GM12891 (cell line): Measurements from ENCODE around the gene STX10.

Source experiments
- POLR2A ChIP-seq: IDR thresholded peaks from 2 replicates; pipeline ENCODE4 v1.6.1; 2011; ENCODE audit warnings: low read depth, low read length, control low read depth
- POLR2AphosphoS5 ChIP-seq: IDR thresholded peaks from 2 replicates; pipeline ENCODE4 v1.6.1; 2011; ENCODE audit warnings: low read depth, low read length, control low read depth
- TAF1 ChIP-seq: IDR thresholded peaks from 2 replicates; pipeline ENCODE4 v1.6.1; 2011; ENCODE audit warnings: low read depth, low read length, control low read depth

GRCh38 chr19:13154911-13155471 lies 4.8 kb upstream of the STX10 start:
- peak; percentile 48; the same call in 1 of the 2 replicates for TF ChIP-seq TAF1
- peak; percentile 90 for TF ChIP-seq POLR2AphosphoS5
- peak; percentile 88 for TF ChIP-seq POLR2A
